H1 (cell line): ENCODE measurements around the gene SEMA4F. TPM values are rescaled to one million over a fixed set of nuclear protein-coding genes. Genes with fewer than 3 reads are reported as not detected.
A peak's percentile ranks its signal among the peaks of the same experiment; 100 is the strongest.

Experiments
- CTCF ChIA-PET: fragments of 300-600 bp; sonication (Branson Sonifier 250); formaldehyde crosslinking; loops from one replicate; lab custom pipeline; 2021; ENCODE audit not compliant: partially characterized antibody; lab: Charles Lee
- POLR2A ChIA-PET: fragments of 300-600 bp; sonication (Branson Sonifier 250); formaldehyde crosslinking; loops from one replicate; lab custom pipeline; 2021; ENCODE audit warnings: inconsistent platforms; ENCODE audit not compliant: partially characterized antibody; lab: Charles Lee
- DNase-seq, 2 experiments: peaks; one replicate each; pipeline versions ENCODE4 v3.0.0 to v3.0.0-alpha.2; 2010 to 2022; ENCODE audit warnings: low spot score in 2 of 2, low read depth in 1 of 2, mixed read lengths in 1 of 2
- FAIRE-seq: peaks from 2 replicates; lab custom pipeline; 2011; peaks lifted over from hg19 to GRCh38; lab: Jason Lieb, UNC
- H2AFZ ChIP-seq: 2 replicates; pipeline ENCODE4 v1.8.1; 2012; ENCODE audit warnings: low read length, inconsistent platforms
- H2AK5ac ChIP-seq: 2 replicates; pipeline ENCODE4 v1.6.1; 2013; ENCODE audit warnings: low read depth, low read length
- H2BK120ac ChIP-seq: replicated peaks from 2 replicates; pipeline ENCODE3; 2013; ENCODE audit warnings: low read depth, low read length, inconsistent platforms
- H2BK12ac ChIP-seq: 2 replicates; pipeline ENCODE4 v1.6.1; 2013; ENCODE audit warnings: low read depth, low read length
- H2BK15ac ChIP-seq: 2 replicates; pipeline ENCODE4 v1.6.1; 2013; ENCODE audit warnings: low read length
- H2BK20ac ChIP-seq: 2 replicates; pipeline ENCODE4 v1.6.1; 2013; ENCODE audit warnings: low read length
- H2BK5ac ChIP-seq: 2 replicates; pipeline ENCODE4 v1.6.1; 2013; ENCODE audit warnings: low read depth, low read length
- H3K14ac ChIP-seq: 2 replicates; pipeline ENCODE4 v1.6.1; 2013; ENCODE audit warnings: inconsistent platforms; ENCODE audit not compliant: insufficient read length
- H3K18ac ChIP-seq: 2 replicates; pipeline ENCODE4 v1.6.1; 2013; ENCODE audit warnings: low read length; ENCODE audit errors: extremely low read depth
- H3K23ac ChIP-seq: 2 replicates; pipeline ENCODE4 v1.6.1; 2013; ENCODE audit warnings: inconsistent platforms; ENCODE audit not compliant: insufficient read length
- H3K23me2 ChIP-seq: 2 replicates; pipeline ENCODE4 v1.6.1; 2013; ENCODE audit warnings: low read depth, low read length
- H3K27ac ChIP-seq: 2 replicates; pipeline ENCODE4 v1.6.1; 2011; ENCODE audit warnings: low read depth, low read length, inconsistent platforms
- H3K27me3 ChIP-seq, 4 experiments: replicated peaks in 1 of 4; 1 replicate in 1 of 4; 2 replicates in 3 of 4; pipeline versions ENCODE4 v1.6.1 to v1.8.1; 2011 to 2013; ENCODE audit warnings: low read length in 3 of 4, mild to moderate bottlenecking in 3 of 4, inconsistent platforms in 2 of 4, mixed read lengths in 2 of 4, moderate library complexity in 1 of 4; ENCODE audit not compliant: control insufficient read depth in 3 of 4, insufficient read depth in 3 of 4; ENCODE audit errors: extremely low read depth in 1 of 4
- H3K36me3 ChIP-seq, 4 experiments: 2 replicates each; pipeline versions ENCODE4 v1.6.1 to v1.8.1; 2011 to 2013; ENCODE audit warnings: mild to moderate bottlenecking in 4 of 4, low read length in 3 of 4, moderate library complexity in 2 of 4, control low read depth in 1 of 4, inconsistent platforms in 1 of 4; ENCODE audit not compliant: insufficient read depth in 4 of 4, control insufficient read depth in 2 of 4
- H3K4ac ChIP-seq: replicated peaks from 2 replicates; pipeline ENCODE3; 2013; ENCODE audit warnings: low read length, low read depth, mixed read lengths, inconsistent platforms; ENCODE audit not compliant: insufficient read length
- H3K4me1 ChIP-seq, 4 experiments: replicated peaks in 1 of 4; 1 replicate in 1 of 4; 2 replicates in 3 of 4; pipeline versions ENCODE4 v1.6.1 to v1.8.1; 2011 to 2013; ENCODE audit warnings: low read length in 3 of 4, inconsistent platforms in 2 of 4, mixed read lengths in 1 of 4; ENCODE audit not compliant: insufficient read depth in 4 of 4, control insufficient read depth in 3 of 4
- H3K4me2 ChIP-seq, 2 experiments: 2 replicates each; pipeline versions ENCODE4 v1.6.1 to v1.8.1; 2011 to 2013; ENCODE audit warnings: low read depth in 2 of 2, low read length in 2 of 2, control low read depth in 1 of 2, inconsistent platforms in 1 of 2, mild to moderate bottlenecking in 1 of 2; ENCODE audit not compliant: insufficient read depth in 1 of 2
- H3K4me3 ChIP-seq, 4 experiments: fragments of 200-600, 300-600 bp in 1 of 4; sonication (generic), shearing (Covaris generic), sonication (Bioruptor Twin) in 1 of 4; 2 replicates each; pipeline versions ENCODE4 v1.5.1 to v1.8.1; 2011 to 2016; ENCODE audit warnings: low read length in 4 of 4, low read depth in 3 of 4, control low read depth in 2 of 4, inconsistent platforms in 2 of 4, mild to moderate bottlenecking in 2 of 4, mixed read lengths in 1 of 4, moderate library complexity in 1 of 4; ENCODE audit not compliant: insufficient read depth in 2 of 4; ENCODE audit errors: extremely low read depth in 1 of 4
- H3K56ac ChIP-seq: replicated peaks from 2 replicates; pipeline ENCODE3; 2013; ENCODE audit warnings: low read depth, mild to moderate bottlenecking, mixed read lengths, low read length, inconsistent platforms; ENCODE audit not compliant: insufficient read length
- H3K79me1 ChIP-seq: 2 replicates; pipeline ENCODE4 v1.6.1; 2013; ENCODE audit warnings: low read depth, low read length, control low read depth
- H3K79me2 ChIP-seq, 2 experiments: 2 replicates each; pipeline versions ENCODE4 v1.6.1 to v1.8.1; 2012 to 2013; ENCODE audit warnings: low read length in 2 of 2, mild to moderate bottlenecking in 2 of 2, inconsistent platforms in 1 of 2; ENCODE audit not compliant: insufficient read depth in 2 of 2, control insufficient read depth in 1 of 2
- H3K9ac ChIP-seq, 4 experiments: replicated peaks in 1 of 4; 1 replicate in 1 of 4; 2 replicates in 3 of 4; pipeline versions ENCODE4 v1.6.1 to v1.8.1; 2011 to 2013; ENCODE audit warnings: low read depth in 3 of 4, low read length in 3 of 4, control low read depth in 2 of 4, mild to moderate bottlenecking in 2 of 4, moderate library complexity in 2 of 4, inconsistent platforms in 1 of 4; ENCODE audit errors: extremely low read depth in 1 of 4
- H3K9me3 ChIP-seq, 2 experiments: 2 replicates each; pipeline versions ENCODE4 v1.6.1 to v1.8.1; 2012 to 2013; ENCODE audit warnings: mild to moderate bottlenecking in 2 of 2, moderate library complexity in 2 of 2, control low read depth in 1 of 2, inconsistent platforms in 1 of 2, low read depth in 1 of 2, low read length in 1 of 2, mixed read lengths in 1 of 2; ENCODE audit not compliant: insufficient read depth in 2 of 2
- H4K20me1 ChIP-seq, 2 experiments: replicated peaks in 1 of 2; 2 replicates each; pipeline versions ENCODE3 to v1.8.1; 2011 to 2013; ENCODE audit warnings: inconsistent platforms in 2 of 2, low read length in 2 of 2, mild to moderate bottlenecking in 1 of 2; ENCODE audit not compliant: insufficient read depth in 2 of 2, control insufficient read depth in 1 of 2
- H4K5ac ChIP-seq: 2 replicates; pipeline ENCODE4 v1.6.1; 2013; ENCODE audit warnings: low read length, low read depth, mixed read lengths, inconsistent platforms; ENCODE audit not compliant: insufficient read length
- H4K8ac ChIP-seq: 2 replicates; pipeline ENCODE4 v1.8.0; 2013; ENCODE audit warnings: mild to moderate bottlenecking, moderate library complexity, low read length, inconsistent platforms; ENCODE audit not compliant: insufficient read depth; ENCODE audit errors: extremely low read depth
- H4K91ac ChIP-seq: replicated peaks from 2 replicates; pipeline ENCODE3; 2013; ENCODE audit warnings: low read length, mixed read lengths, inconsistent platforms; ENCODE audit not compliant: insufficient read length
- CBX5 ChIP-seq: fragments of 300-800, 300-1000 bp; sonication (generic); IDR thresholded peaks from 2 replicates; pipeline ENCODE4 v1.7.1; 2016; ENCODE audit warnings: antibody characterized with exemption, low read length, low read depth
- EP300 ChIP-seq, 2 experiments: IDR thresholded peaks; 1 replicate in 1 of 2; 2 replicates in 1 of 2; pipeline ENCODE4 v1.6.1; 2011 to 2012; ENCODE audit warnings: low read depth in 2 of 2, low read length in 2 of 2, mild to moderate bottlenecking in 2 of 2, borderline replicate concordance in 1 of 2, inconsistent platforms in 1 of 2, moderate library complexity in 1 of 2
- FOSL1 ChIP-seq: IDR thresholded peaks from 2 replicates; pipeline ENCODE4 v1.6.1; 2011; ENCODE audit warnings: mild to moderate bottlenecking, low read depth, low read length, moderate library complexity; ENCODE audit not compliant: insufficient read depth
- SIRT6 ChIP-seq: IDR thresholded peaks from one replicate; pipeline ENCODE4 v1.7.1; 2012; ENCODE audit warnings: low read length, inconsistent platforms
- SRF ChIP-seq: IDR thresholded peaks from 2 replicates; pipeline ENCODE4 v1.6.1; 2011; ENCODE audit warnings: mild to moderate bottlenecking, low read depth, low read length, moderate library complexity
- TBP ChIP-seq: IDR thresholded peaks from 2 replicates; pipeline ENCODE4 v1.6.1; 2011; ENCODE audit warnings: low read depth, low read length, improper control_type of control experiment
- WGBS, 2 experiments: shearing (Covaris generic) in 1 of 2; methylation state at CpG; one replicate each; pipeline versions ENCODE4 v1.1.6 to v1.1.7; 2013 to 2015; ENCODE audit warnings: low lambda C conversion rate in 2 of 2, mixed read lengths in 2 of 2, inconsistent platforms in 1 of 2, low coverage in 1 of 2, missing lambda C conversion rate in 1 of 2; ENCODE audit not compliant: insufficient replicate concordance in 2 of 2, insufficient coverage in 1 of 2, insufficient read length in 1 of 2; ENCODE audit errors: extremely low coverage in 1 of 2, missing lambda C conversion rate in 1 of 2; 5-methylcytosine and 5-hydroxymethylcytosine counted together
- polyA plus RNA-seq, 7 experiments: library from polyadenylated mRNA; depleted of rRNA in 3 of 7; stranded (reverse) in 5 of 7; unstranded in 2 of 7; fragments of >200 nt in 5 of 7; fragments of 200-250 nt in 2 of 7; gene quantifications; 1 replicate in 5 of 7; 2 replicates in 1 of 7; 4 replicates in 1 of 7; pipeline versions ENCODE4 v1.2.1 to v1.2.3, GENCODE V29; 2011 to 2013; ENCODE audit warnings: missing spikeins in 2 of 7, mixed read lengths in 2 of 7
- total RNA-seq: library from RNA; stranded (reverse); fragmentation: NEBNext Ultra II Directional; extraction: Animal tissue kit (Norgen Biotek cat#: 25700); gene quantifications from 2 replicates; pipeline ENCODE4 v1.2.1, GENCODE V29; 2021

The SEMA4F gene
- total and polyA plus RNA-seq, 2 of the 8 experiments (the other 6 are each of a cell fraction or from before 2014, with no cell fraction given), result 3.3 to 3.4 TPM

- H3K27ac ChIP-seq, result no peak overlapping the region
- no peak overlapping the region for H3K9ac ChIP-seq
- no peaks in the 10 kb centered on the region for H3K36me3 ChIP-seq
- peak overlapping the region; percentile 45; the same call in 1 of the 2 replicates for H2AFZ ChIP-seq
- no peak overlapping the region for H2BK120ac ChIP-seq
- DNase-seq (no peak), FAIRE-seq (no peak)
- no peak overlapping the region for H3K4me3 ChIP-seq
- no peak overlapping the region for H4K91ac ChIP-seq
- no peak overlapping the region for H3K18ac ChIP-seq
- H3K23me2 ChIP-seq, result no peaks in the 10 kb centered on the region
- H4K20me1 ChIP-seq, result no peaks in the 10 kb centered on the region
- no peak overlapping the region for H3K4me2 ChIP-seq
- no peaks in the 10 kb centered on the region for H3K27me3 ChIP-seq
- TF ChIP-seq SRF (no peak), FOSL1 (no peak), EP300 (IDR thresholded peaks at IDR 0.05; ENCODE audit: borderline replicate concordance in 1 of 2, low read depth in 2 of 2, low read length in 2 of 2) (no peak), CBX5 (no peak), SIRT6 (no peak), TBP (no peak)
- TF ChIP-seq, all 59 proteins: peak for 0
- Histone ChIP-seq H3K79me2 (no peaks in the 10 kb centered on the region), H3K23ac (no peak overlapping the region), H3K4ac (no peak overlapping the region), H4K8ac (no peak overlapping the region), H2BK5ac (no peak overlapping the region), H3K14ac (no peak overlapping the region), H2BK12ac (no peak overlapping the region), H2BK20ac (no peak overlapping the region), H4K5ac (no peak overlapping the region), H3K4me1 (no peaks in the 10 kb centered on the region), H2AK5ac (no peak overlapping the region), H3K9me3 (no peaks in the 10 kb centered on the region), H3K79me1 (no peaks in the 10 kb centered on the region), H2BK15ac (no peak overlapping the region), H3K56ac (no peak overlapping the region)
- WGBS, 2 experiments, result 98% methylated on average over 3 of the region's 3 CpGs; no CpG with 5 or more reads in 1 of the 2 experiments
- ChIA-PET POLR2A (no interaction called here), CTCF (interaction anchor here (0.6 to 0.7 kb wide), 2 partner anchors 16 to 337 kb away, joined by 3 read pairs; no protein-coding TSS in a partner anchor)
Observed at GRCh38 chr2:74707837-74708236, 53.8 kb downstream of the SEMA4F start.
